Measurements from ENCODE around the gene FAM151B.

DNA sequence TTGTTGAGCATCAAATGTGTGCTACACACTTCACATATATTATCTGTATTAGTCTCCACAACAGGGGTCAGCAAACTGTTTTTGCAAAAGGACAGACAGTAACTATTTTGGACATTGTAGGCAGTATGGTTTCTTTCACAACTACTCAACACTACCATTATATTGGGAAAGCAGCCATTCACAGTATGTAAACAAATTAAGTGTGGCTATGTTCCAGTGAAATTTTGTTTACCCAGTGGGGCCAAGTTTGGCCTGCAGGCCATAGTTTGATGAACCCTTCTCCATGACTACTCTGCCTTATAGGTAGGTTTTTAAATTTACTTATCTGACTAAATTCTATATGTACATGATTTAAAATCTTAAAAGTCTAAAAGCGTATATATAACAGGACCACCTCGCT, 13.0 kb upstream of the FAM151B start:
- TF ChIP-seq, protein P1, sequence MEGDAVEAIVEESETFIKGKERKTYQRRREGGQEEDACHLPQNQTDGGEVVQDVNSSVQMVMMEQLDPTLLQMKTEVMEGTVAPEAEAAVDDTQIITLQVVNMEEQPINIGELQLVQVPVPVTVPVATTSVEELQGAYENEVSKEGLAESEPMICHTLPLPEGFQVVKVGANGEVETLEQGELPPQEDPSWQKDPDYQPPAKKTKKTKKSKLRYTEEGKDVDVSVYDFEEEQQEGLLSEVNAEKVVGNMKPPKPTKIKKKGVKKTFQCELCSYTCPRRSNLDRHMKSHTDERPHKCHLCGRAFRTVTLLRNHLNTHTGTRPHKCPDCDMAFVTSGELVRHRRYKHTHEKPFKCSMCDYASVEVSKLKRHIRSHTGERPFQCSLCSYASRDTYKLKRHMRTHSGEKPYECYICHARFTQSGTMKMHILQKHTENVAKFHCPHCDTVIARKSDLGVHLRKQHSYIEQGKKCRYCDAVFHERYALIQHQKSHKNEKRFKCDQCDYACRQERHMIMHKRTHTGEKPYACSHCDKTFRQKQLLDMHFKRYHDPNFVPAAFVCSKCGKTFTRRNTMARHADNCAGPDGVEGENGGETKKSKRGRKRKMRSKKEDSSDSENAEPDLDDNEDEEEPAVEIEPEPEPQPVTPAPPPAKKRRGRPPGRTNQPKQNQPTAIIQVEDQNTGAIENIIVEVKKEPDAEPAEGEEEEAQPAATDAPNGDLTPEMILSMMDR (IDR thresholded peaks at IDR 0.05), result no peak
- TF ChIP-seq EZH2phosphoT487 (IDR thresholded peaks at IDR 0.05), result no peak
- no peak for TF ChIP-seq EZH2 (IDR thresholded peaks at IDR 0.05)

Measured in neural progenitor cell (in vitro differentiated cells).